Hematopoietic multipotent progenitor cell treated with erythropoietin and hydrocortisone succinate and interleukin-3 and kit ligand, for 4 days (in vitro differentiated cells): ENCODE data around the gene BCL2L15.
A peak's percentile ranks its signal among the peaks of the same experiment; 100 is the strongest.

Experiments
- DNase-seq: peaks from one replicate; pipeline ENCODE4 v3.0.0-alpha.2; 2015

BCL2L15 gene

DNA sequence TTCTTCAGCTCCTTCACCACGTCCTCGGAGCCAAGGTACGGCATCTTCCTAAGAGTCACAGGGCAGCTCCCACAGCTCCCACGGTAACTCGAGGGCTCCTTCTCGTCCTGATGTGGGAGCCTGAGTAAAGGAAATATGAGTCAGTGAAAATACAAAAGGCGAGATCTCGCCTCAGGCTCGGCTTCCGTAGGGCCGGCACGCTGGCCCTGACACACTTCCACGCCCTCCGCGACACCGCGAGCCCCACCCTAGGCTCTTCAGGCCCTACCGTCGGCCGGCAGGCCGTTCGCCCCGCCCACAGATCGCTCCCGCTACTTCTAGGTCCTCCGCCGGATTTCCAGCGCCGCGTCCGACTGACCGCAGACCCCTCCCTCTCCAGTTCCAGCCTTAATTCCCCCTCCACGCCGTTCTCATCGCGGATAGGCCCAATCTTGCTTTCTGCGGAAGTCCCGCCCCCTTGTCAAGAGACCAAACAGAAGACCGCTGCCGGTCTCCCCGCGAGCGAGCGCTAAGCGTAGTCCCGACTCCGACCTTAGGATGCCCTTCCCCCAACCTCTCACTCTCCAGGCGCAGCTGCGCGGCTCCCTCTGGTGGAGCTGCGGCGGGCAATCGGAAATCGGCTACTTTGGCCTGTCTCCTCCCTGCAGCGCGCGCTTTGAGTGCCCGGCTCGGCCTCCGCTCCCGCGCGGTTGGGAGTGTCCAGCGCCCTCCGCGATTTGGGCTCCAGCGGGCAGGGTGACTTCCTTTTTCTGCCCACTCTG lies 17.5 kb upstream of the BCL2L15 start, which contains the start of the genes AP4B1 and DCLRE1B:
AP4B1 (minus strand) TSS at position 126 of the 761 bp plus-strand sequence; CDS start at position 44, 82 bp downstream.
DCLRE1B (plus strand) TSS at position 653 of the 761 bp plus-strand sequence. CDS start 261 bp downstream, outside the sequence.
- DNase-seq: peak; percentile 100

DNA sequence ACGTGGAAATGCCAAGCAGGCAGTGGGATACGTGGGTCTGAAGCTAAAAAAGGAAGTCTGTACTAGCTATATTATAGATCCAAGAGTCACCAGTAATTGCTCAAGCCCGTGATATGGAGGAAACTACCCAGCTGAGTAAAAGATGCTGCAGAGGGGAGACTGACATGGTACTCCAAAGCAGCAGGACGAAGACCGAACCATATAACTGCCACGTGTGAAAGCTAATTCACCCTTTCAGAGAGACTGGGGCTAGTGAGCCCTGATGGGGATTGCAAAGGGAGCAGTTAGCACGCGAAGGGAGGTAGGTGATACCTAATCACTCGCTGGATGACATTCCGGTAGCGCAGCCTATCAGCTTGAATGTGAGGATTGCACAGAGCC lies 16.9 kb upstream of the BCL2L15 start:
- DNase-seq: no peak

DNA sequence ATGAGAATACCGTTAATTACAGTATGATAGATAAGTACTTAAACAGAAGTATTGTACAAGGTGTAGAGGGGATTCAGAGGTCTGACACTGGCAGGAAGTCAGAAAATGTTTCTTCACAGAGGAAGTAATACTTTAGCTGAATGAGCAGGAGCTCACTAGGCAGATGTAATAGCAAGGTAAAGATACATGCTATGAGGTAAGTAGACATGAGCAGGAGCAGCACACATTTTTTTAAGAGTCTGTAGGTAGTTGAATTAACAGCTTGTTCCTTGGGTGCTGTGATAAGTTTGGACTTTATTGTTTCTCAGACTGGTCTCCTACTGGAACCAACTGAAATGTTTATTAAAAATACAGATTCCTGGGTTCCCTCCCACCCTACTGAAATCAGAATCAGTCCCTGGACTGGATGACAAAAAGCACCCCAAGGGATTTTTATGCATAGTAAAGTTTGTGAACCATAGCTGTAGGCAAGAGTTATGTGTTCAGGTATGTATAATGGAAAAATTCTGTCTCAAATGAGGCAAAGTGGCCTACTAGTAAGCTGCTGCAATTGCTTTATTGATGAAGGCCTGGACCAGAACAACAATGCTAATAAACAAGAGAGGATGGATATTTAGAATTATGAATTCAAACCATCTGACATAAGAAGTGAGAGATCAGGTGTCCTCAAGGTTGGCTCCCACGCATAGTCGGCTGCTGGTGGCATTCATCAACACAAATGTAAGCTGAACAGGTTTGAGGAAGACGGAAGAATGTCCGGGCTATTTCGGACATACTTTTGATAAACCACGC lies 16.3 kb upstream of the BCL2L15 start:
- peak; percentile 40 for DNase-seq

- DNase-seq: no peak
These were observed 13.8 kb upstream of the BCL2L15 start for GRCh38 chr1:113901191-113901590.

GRCh38 chr1:113899111-113899510 lies 11.7 kb upstream of the BCL2L15 start:
- no peak for DNase-seq

DNA sequence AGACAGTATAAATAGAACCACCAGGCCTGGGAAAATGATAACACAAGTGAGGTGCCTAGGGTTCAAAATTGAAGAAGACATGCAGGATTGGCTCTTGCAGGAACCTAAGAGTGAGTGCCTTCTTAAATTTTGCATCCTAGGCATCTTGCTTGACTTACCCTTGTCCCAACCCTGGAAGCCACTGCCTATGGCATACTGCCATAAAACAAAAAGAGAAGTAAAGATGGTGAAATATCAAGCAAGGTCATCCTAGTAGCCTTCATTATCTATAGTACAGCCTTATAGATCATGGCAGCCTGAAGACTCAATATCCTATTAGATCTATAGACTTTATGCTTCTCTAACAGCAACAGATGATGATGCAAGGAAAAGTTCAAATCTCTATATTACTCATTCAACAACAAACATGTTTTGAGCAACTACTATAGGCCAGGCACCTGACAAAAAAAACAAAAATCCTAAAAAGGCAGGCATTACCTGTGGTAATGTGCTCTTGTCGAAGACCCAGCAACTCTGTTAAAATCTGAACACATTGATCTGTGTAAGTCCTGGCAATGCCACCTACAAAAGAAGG lies 10.9 kb upstream of the BCL2L15 start:
- DNase-seq: peak; percentile 50

- DNase-seq: no peak
These were observed 8.6 kb upstream of the BCL2L15 start for GRCh38 chr1:113895961-113896360.

DNA sequence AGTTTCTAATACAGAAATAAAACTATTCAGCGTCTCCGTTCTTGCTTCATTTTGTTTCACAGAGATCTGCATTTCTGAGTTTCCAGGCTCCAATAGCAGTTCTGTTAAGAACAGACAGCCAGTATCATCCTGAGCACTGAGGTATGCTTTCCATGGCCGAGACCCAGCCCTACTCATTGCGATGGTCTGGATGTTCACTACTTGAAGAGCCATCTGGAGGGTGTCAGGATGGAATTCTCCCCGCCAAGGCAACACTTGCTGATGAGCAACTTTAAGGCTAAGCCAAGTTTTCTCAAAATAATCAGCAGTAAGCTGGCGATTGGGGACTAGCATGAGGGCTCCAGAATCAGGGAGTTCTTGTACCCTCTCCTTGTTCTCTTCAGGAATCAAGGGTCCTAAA lies 7.7 kb upstream of the BCL2L15 start:
- no peak for DNase-seq

GRCh38 chr1:113893267-113893666 lies 5.9 kb upstream of the BCL2L15 start:
- DNase-seq: no peak

- no peak for DNase-seq
These were observed 4.3 kb upstream of the BCL2L15 start for GRCh38 chr1:113891631-113892220.

DNA sequence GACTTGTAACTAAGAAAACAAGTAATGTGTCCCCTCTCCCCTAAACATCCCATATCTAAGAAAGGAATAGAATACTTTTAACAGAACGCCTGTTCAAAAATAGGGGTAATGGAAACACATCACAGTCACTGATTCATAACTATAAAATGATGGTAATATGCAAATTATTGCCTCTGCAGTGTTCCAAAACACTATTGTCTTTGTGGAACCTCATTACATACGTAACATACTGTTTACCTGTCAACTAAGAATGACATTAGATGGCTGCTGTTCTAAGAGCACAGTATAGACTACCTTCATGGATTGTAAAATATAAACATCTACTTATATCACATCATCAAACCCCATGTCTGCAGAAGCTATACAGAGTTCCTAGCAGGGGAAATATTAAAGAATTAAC lies 3.4 kb upstream of the BCL2L15 start:
- no peak for DNase-seq

DNA sequence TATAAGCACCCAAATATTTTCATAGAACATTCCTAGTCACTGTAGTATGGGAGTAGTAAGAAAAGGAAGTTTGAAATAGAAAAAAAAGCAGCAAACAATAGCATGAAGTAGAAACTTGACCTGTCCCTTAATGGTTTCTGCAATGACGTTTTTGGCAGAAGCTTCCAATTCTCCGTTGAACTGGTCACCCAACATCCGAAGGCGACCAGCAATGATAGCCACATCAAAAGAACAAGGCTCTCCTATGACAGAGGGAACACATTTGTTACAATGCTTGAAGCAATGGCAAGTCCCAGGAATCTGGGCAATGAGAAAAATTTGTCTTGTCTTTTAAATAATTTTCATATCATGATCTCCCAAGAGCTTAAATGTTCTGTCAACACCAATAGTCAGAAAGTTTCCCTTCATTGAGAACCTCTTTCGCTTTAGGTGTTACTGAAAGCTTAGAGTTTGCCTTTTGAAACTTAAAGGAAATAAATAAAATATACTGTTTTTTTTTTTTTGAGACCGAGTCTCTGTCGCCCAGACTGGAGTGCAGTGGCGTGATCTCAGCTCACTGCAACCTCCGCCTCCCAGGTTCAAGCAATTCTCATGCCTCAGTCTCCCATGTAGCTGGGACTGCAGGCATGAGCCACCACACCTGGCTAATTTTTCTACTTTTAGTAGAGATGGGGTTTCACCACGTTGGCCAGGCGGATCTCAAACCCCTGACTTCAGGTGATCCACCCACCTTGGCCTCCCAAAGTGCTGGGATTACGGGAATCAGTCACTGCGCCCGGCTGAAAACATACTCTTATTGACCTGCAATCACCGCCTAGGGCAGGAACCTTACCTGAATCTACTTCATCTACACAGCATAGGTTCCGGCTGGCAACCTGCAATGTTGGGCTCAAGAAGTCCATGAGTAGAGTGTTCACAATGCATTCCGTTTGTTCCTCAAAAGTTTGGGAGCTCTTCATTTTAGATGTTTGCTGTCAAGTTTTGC lies 672 bp downstream of the BCL2L15 start:
- no peak for DNase-seq

DNA sequence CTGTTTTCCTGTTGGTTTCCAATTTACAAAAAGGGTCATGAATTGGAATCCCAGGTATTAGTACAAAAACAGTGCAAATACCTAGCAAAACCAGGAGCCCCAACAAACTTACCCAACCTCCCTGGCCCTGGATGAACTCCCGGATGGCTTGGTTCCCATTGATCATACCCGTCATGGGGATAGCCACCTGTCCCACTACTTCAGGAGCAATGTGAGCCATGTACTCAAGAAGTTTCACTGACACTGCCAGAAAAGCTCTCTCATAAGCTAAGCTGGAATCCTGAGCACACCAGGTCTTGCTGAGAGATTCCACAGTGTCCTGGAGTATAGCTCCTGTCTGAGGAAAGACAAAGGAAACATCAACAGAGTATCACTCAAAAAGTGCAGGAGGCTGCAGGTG lies 5.7 kb downstream of the BCL2L15 start:
- DNase-seq: no peak

- DNase-seq: no peak
These were observed 7.7 kb downstream of the BCL2L15 start for GRCh38 chr1:113879739-113880038.

DNA sequence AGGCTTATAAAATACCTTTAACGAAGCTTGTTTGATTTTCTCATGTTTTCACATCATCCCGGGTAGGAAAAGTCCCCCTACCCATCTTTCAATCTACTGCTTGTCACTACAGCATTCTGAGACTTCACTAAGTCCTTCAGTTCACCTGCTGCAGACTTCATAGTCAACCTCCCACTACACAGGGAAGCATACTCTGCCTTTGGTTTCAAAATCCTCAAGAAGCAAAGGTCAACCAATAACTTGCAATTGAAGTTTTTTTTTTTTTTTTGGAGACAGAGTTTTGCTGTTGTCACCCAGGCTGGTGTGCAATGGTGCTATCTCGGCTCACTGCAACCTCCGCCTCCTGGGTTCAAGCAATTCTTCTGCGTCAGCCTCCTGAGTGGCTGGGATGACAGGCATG lies 11.2 kb downstream of the BCL2L15 start:
- DNase-seq: no peak

- peak; percentile 24 for DNase-seq
These were observed 11.7 kb downstream of the BCL2L15 start for GRCh38 chr1:113875714-113876113.

- peak; percentile 87 for DNase-seq
These were observed 13.1 kb downstream of the BCL2L15 start for GRCh38 chr1:113874012-113874879.

GRCh38 chr1:113872219-113872935 lies 15.0 kb downstream of the BCL2L15 start:
- peak; percentile 73 for DNase-seq

DNA sequence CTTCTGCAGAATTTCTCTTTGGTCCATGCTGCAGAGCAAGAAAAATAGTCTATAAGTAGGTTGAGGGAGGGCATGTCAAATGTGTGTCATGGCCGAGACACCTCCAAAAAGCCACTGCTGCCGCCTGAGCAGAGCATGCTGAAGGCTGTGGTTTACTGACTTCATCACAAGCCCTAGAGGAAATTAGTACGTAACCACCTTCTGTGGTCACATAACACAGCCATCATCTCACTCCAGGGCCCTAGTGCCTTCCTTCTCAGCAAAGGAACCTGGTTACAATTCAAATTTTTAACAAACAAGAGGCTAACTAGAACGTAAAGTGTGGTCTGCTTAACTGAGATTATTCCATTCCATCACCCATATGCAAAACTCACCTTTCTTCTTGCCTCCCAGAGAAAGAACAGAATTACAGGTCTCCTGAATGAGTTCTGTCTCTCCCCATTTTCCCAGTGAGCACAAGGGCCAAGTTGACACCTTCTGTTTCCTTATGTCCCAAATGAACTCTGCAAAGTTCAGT lies 15.7 kb downstream of the BCL2L15 start, which contains the start of gene PTPN22:
PTPN22 (minus strand) TSS at position 116 of the 517 bp plus-strand sequence.
- peak; percentile 96 for DNase-seq

DNA sequence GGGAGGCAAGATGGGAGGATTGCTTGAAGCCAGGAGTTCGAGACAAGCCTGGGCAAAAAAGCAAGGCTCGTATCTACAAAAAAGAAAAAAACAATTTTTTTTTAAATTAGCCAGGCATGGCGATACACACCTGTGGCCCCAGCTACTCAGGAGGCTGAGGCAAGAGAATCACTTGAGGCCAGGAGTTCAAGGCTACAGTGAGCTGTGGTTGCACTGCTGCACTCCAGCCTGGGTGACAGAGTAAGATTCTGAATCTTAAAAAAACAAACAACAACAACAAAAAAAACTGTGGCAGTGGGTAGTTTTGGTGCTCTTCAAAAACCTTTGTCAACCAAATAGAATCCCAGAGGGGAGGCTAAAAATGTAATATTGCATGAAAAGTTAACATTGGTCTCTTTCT lies 16.6 kb downstream of the BCL2L15 start:
- DNase-seq: no peak
